Loucy (cell line): ENCODE results near the gene MBNL3.

Experiments
- H2AFZ ChIP-seq: fragments of 200-600 bp; sonication (generic); 2 replicates; pipeline ENCODE4 v1.6.0; 2016; ENCODE audit warnings: antibody characterized with exemption, mild to moderate bottlenecking, low read length, moderate library complexity
- H3F3A ChIP-seq: fragments of 200-600 bp; 2 replicates; pipeline ENCODE4 v1.6.0; 2016; ENCODE audit warnings: antibody characterized with exemption, low read depth, mild to moderate bottlenecking
- H3K27me3 ChIP-seq: fragments of 200-600 bp; sonication (generic); 2 replicates; pipeline ENCODE4 v1.6.1; 2014; ENCODE audit warnings: low read length, mild to moderate bottlenecking; ENCODE audit not compliant: insufficient read depth, poor library complexity, severe bottlenecking
- H3K36me3 ChIP-seq: fragments of 200-600 bp; sonication (generic); 2 replicates; pipeline ENCODE4 v1.6.1; 2016; ENCODE audit warnings: low read length; ENCODE audit not compliant: insufficient read depth
- H3K4me1 ChIP-seq: fragments of 200-600 bp; sonication (generic); 2 replicates; pipeline ENCODE4 v1.5.1; 2014; ENCODE audit warnings: low read length, mild to moderate bottlenecking; ENCODE audit not compliant: insufficient read depth, poor library complexity, severe bottlenecking
- H3K4me2 ChIP-seq: fragments of 200-600 bp; sonication (generic); 2 replicates; pipeline ENCODE4 v1.6.0; 2014; ENCODE audit warnings: antibody characterized with exemption, low read length, low read depth, mild to moderate bottlenecking; ENCODE audit not compliant: poor library complexity, severe bottlenecking
- H3K4me3 ChIP-seq: fragments of 200-600 bp; sonication (generic); 2 replicates; pipeline ENCODE4 v1.5.1; 2014; ENCODE audit warnings: low read length, mild to moderate bottlenecking, mixed read lengths; ENCODE audit not compliant: poor library complexity, severe bottlenecking
- H3K79me2 ChIP-seq: fragments of 200-600 bp; sonication (generic); 2 replicates; pipeline ENCODE4 v1.6.1; 2014; ENCODE audit warnings: low read length; ENCODE audit not compliant: insufficient read depth
- H3K9ac ChIP-seq: fragments of 200-600 bp; sonication (generic); 2 replicates; pipeline ENCODE4 v1.6.0; 2014; ENCODE audit warnings: mild to moderate bottlenecking, low read depth, low read length, moderate library complexity; ENCODE audit not compliant: poor library complexity, severe bottlenecking
- H3K9me2 ChIP-seq: fragments of 200-600 bp; sonication (generic); replicated peaks from 2 replicates; pipeline ENCODE4 v1.6.1; 2016; ENCODE audit warnings: low read depth, low read length, mixed read lengths
- H3K9me3 ChIP-seq: fragments of 200-600 bp; sonication (generic); 2 replicates; pipeline ENCODE4 v1.6.1; 2014; ENCODE audit warnings: mild to moderate bottlenecking, antibody characterized with exemption, low read length, low read depth; ENCODE audit not compliant: insufficient read depth
- H4K20me1 ChIP-seq: fragments of 200-600 bp; sonication (generic); 2 replicates; pipeline ENCODE4 v1.6.0; 2014; ENCODE audit warnings: antibody characterized with exemption, low read length, mild to moderate bottlenecking; ENCODE audit not compliant: insufficient read depth, poor library complexity, severe bottlenecking
- CTCF ChIP-seq: fragments of 200-600 bp; sonication (generic); conservative IDR thresholded peaks from 2 replicates; pipeline ENCODE4 v1.5.1; 2014; ENCODE audit warnings: mild to moderate bottlenecking, antibody characterized with exemption, low read length
- EZH2phosphoT487 ChIP-seq: fragments of 200-600 bp; IDR thresholded peaks from 2 replicates; pipeline ENCODE4 v1.6.1; 2018; ENCODE audit warnings: antibody characterized with exemption, mild to moderate bottlenecking, moderate library complexity, borderline replicate concordance

The MBNL3 gene

DNA sequence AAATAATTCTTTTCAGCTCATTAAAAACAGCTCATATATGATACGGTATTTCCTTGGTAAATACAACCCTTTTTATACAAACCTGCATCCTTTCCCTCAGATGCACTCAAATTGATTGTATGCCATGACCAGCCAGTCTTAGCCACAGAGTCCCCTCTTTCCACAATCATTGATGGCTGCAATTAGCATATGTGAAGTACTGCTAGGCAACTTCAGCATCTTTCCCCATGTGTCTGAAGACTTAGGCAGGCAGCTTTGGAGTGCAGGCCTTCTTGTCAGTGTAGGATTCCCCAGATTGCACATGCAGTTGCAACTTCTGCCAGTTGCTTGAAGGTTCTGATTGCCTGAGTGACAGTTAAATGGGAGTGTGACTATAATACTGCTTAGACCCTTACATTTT, 15.6 kb upstream of the MBNL3 start:
- H3K4me1 ChIP-seq: peaks cover 4% of the 10 kb centered on the region
- H3K4me2 ChIP-seq: no peak overlapping the region

GRCh38 chrX:132501606-132502005, 12.8 kb upstream of the MBNL3 start:
- no peak for TF ChIP-seq CTCF
- TF ChIP-seq EZH2phosphoT487: no peak
- Histone ChIP-seq H3K9me2 (no peaks in the 10 kb centered on the region), H3K4me1 (peaks cover 4% of the 10 kb centered on the region), H3F3A (no peaks in the 10 kb centered on the region), H4K20me1 (no peaks in the 10 kb centered on the region), H3K79me2 (no peaks in the 10 kb centered on the region), H3K27me3 (no peaks in the 10 kb centered on the region), H2AFZ (0 out of 2 replicates have a peak overlapping the region, but pooled peaks have one; percentile 16), H3K9me3 (no peaks in the 10 kb centered on the region), H3K4me2 (no peak overlapping the region), H3K9ac (no peak overlapping the region), H3K4me3 (no peak overlapping the region), H3K36me3 (no peaks in the 10 kb centered on the region)

More for the DNA sequence above, 15.6 kb upstream of the MBNL3 start:
- Histone ChIP-seq H3K4me3 (no peak overlapping the region), H3K79me2 (no peaks in the 10 kb centered on the region), H3K36me3 (no peaks in the 10 kb centered on the region), H2AFZ (no peak overlapping the region), H4K20me1 (no peaks in the 10 kb centered on the region), H3F3A (no peaks in the 10 kb centered on the region), H3K9me3 (no peaks in the 10 kb centered on the region), H3K27me3 (no peaks in the 10 kb centered on the region), H3K9ac (no peak overlapping the region), H3K9me2 (no peaks in the 10 kb centered on the region)
- TF ChIP-seq EZH2phosphoT487 (no peak), CTCF (no peak)

GRCh38 chrX:132497432-132497831, 8.6 kb upstream of the MBNL3 start:
- no peak overlapping the region for H2AFZ ChIP-seq
- no peaks in the 10 kb centered on the region for H3K36me3 ChIP-seq
- no peaks in the 10 kb centered on the region for H3F3A ChIP-seq
- no peaks in the 10 kb centered on the region for H3K27me3 ChIP-seq
- no peaks in the 10 kb centered on the region for H3K9me2 ChIP-seq
- no peaks in the 10 kb centered on the region for H3K9me3 ChIP-seq
- H3K4me1 ChIP-seq: peaks cover 4% of the 10 kb centered on the region
- H3K4me3 ChIP-seq: no peak overlapping the region
- no peak for TF ChIP-seq EZH2phosphoT487
- TF ChIP-seq CTCF: no peak
- no peak overlapping the region for H3K4me2 ChIP-seq
- H3K9ac ChIP-seq: no peak overlapping the region
- no peaks in the 10 kb centered on the region for H3K79me2 ChIP-seq
- H4K20me1 ChIP-seq: no peaks in the 10 kb centered on the region
